GM18873 (cell line): ENCODE results near the gene CHMP4A.
A peak's percentile ranks its signal among the peaks of the same experiment; 100 is the strongest.
"Not testable (repeated sequence)": the region's sequence is repeated elsewhere in the genome, so short reads cannot be mapped to it uniquely, and the experiment has no call there.

Experiments
- ATAC-seq: cut with Tn5 transposase; IDR thresholded peaks from one replicate; pipeline ENCODE4 v1.9.1; 2021; ENCODE audit warnings: mild to moderate bottlenecking, moderate library complexity, moderate number of reproducible peaks; ENCODE audit not compliant: unreplicated experiment, low FRiP score

The CHMP4A gene

GRCh38 chr14:24231263-24232120 lies 18.2 kb upstream of the CHMP4A start:
- no peak for ATAC-seq

GRCh38 chr14:24228902-24229301 lies 15.6 kb upstream of the CHMP4A start:
- no peak for ATAC-seq

- no peak for ATAC-seq
Observed at GRCh38 chr14:24226473-24226872, 13.2 kb upstream of the CHMP4A start.

DNA sequence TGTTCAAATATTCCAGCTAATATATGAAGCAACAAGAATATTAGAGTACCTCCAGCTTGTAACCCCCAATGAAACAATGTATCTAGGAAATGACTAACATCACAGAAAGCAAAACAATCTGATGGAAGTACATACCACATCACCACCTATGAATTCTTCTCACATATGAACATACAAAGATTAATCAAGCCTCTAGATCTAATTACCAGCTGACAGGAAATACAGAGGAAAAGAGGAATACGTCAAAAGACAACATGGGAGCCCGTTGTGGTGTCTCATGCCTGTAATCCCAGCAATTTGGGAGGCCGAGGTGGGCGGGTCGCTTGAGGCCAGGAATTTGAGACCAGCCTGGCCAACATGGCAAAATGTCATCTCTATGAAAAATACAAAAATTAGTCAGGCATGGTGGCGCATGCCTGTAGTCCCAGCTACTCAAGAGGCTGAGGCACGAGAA lies 11.4 kb upstream of the CHMP4A start:
- no peak for ATAC-seq

DNA sequence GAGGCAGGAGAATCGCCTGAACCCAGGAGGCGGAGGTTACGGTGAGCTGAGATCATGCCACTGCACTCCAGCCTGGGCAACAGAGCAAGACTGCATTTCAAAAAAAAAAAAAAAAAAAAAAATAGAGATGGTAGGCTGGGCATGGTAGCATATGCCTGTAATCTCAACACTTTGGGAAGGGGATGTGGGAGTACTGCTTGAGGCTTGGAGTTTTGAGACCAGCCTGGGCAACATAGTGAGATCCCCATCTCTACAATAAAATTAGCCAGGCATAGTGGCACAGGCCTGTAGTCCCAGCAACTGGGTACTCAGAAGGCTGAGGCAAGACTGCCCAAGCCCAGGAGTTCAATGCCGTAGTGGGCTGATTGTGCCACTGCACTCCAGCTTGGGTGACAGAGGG lies 9.7 kb upstream of the CHMP4A start:
- ATAC-seq: not testable (repeated sequence)

DNA sequence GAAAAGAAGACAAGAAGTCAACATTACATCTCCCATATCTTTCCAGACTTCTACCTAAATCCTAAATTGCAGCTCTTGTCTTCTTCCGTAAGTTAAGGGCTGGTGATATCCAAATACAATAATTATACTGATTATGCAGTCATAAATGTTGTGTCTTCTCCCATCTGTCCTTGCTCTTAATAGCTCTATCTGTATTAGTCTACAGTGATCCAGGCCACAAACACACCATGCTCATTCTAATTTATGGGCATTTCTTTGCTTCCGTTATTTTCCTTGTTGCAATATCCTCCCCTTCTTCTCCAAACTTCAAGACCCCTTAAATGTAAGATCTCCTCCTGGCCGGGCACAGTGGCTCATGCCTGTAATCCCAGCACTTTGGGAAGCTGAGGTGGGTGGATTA lies 6.2 kb upstream of the CHMP4A start:
- ATAC-seq: no peak

- no peak for ATAC-seq
Observed at GRCh38 chr14:24219080-24219479, 5.8 kb upstream of the CHMP4A start.

GRCh38 chr14:24216876-24217275 lies 3.6 kb upstream of the CHMP4A start:
- not testable (repeated sequence) for ATAC-seq

GRCh38 chr14:24216345-24216699 lies 3.0 kb upstream of the CHMP4A start:
- ATAC-seq: no peak

- ATAC-seq: peak; percentile 63
Observed at GRCh38 chr14:24215495-24216344, 2.4 kb upstream of the CHMP4A start, which contains the start of gene MDP1. Gene MDP1, minus strand, starts transcription at chr14:24216066. Its CDS starts 111 bp downstream, at chr14:24215955.

GRCh38 chr14:24213866-24214662 lies 776 bp upstream of the CHMP4A start:
- ATAC-seq: no peak

GRCh38 chr14:24211311-24211710 lies 2.0 kb downstream of the CHMP4A start:
- ATAC-seq: no peak

- ATAC-seq: no peak
Observed at GRCh38 chr14:24207625-24208024, 5.7 kb downstream of the CHMP4A start.

GRCh38 chr14:24207104-24207551 lies 6.2 kb downstream of the CHMP4A start:
- ATAC-seq: no peak

GRCh38 chr14:24206260-24207103 lies 6.8 kb downstream of the CHMP4A start:
- ATAC-seq: no peak

GRCh38 chr14:24204163-24205146 lies 8.8 kb downstream of the CHMP4A start:
- no peak for ATAC-seq

DNA sequence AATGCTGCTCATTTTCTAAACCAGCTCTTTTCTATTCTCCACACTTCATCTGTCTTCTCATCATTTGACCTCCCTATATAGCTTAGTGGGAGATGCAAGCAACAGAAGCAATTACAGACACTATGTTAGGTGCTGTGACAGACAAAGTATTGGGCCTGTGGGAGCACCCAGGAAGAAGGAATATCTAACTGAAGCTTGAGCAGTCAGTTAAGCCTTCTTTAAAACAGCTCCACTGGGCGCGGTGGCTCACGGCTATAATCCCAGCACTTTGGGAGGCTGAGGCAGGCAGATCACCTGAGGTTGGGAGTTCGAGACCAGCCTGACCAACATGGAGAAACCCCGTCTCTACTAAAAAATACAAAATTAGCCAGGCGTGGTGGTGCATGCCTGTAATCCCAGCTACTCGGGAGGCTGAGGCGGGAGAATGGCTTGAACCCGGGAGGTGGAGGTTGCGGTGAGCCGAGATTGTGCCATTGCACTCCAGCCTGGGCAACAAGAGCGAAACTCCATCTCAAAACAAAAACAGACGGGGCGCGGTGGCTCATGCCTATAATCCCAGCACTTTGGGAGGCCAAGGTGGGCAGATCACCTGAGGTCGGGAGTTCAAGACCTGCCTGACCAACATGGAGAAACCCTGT lies 9.9 kb downstream of the CHMP4A start:
- not testable (repeated sequence) for ATAC-seq

DNA sequence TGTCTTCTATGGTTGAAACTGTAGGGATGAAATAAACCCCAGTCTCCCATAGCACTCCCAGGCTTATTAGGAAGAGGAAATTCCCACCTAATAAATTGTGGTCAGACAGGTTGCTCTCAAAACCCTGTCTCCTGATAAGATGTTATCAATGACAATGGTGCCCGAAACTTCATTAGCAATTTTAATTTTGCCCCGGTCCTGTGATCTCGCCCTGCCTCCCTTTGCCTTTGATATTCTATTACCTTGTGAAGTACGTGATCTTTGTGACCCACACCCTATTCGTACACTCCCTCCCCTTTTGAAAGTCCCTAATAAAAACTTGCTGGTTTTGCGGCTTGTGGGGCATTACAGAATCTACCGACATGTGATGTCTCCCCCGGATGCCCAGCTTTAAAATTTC lies 10.8 kb downstream of the CHMP4A start:
- ATAC-seq: not testable (repeated sequence)
